Mesendoderm (in vitro differentiated cells): Measurements from ENCODE around the gene NFATC3.

Source experiments
- DNase-seq: peaks from one replicate; pipeline ENCODE4 v3.0.0; 2013
- H2AK5ac ChIP-seq: 2 replicates; pipeline ENCODE4 v1.6.1; 2013; ENCODE audit warnings: low read length, inconsistent platforms
- H2BK120ac ChIP-seq: 2 replicates; pipeline ENCODE4 v1.6.1; 2013; ENCODE audit warnings: low read depth, mild to moderate bottlenecking, low read length, moderate library complexity, mixed read lengths
- H2BK15ac ChIP-seq: replicated peaks from 2 replicates; pipeline ENCODE4 v1.6.1; 2013; ENCODE audit warnings: low read depth, mild to moderate bottlenecking, moderate library complexity
- H2BK5ac ChIP-seq: 2 replicates; pipeline ENCODE4 v1.6.1; 2013; ENCODE audit warnings: low read length, inconsistent platforms
- H3K18ac ChIP-seq: 2 replicates; pipeline ENCODE4 v1.6.1; 2013; ENCODE audit warnings: mild to moderate bottlenecking, low read length, mixed read lengths
- H3K23ac ChIP-seq: one replicate; pipeline ENCODE4 v1.6.1; 2013; ENCODE audit warnings: low read length
- H3K27ac ChIP-seq: 2 replicates; pipeline ENCODE4 v1.5.1; 2013; ENCODE audit warnings: low read depth, mild to moderate bottlenecking, inconsistent platforms, low read length, moderate library complexity
- H3K27me3 ChIP-seq: 2 replicates; pipeline ENCODE4 v1.6.1; 2013; ENCODE audit warnings: low read length, control low read depth, mild to moderate bottlenecking, inconsistent platforms; ENCODE audit not compliant: insufficient read depth, poor library complexity
- H3K36me3 ChIP-seq: 2 replicates; pipeline ENCODE4 v1.6.1; 2013; ENCODE audit warnings: low read length, inconsistent platforms; ENCODE audit not compliant: control insufficient read depth, insufficient read depth
- H3K4ac ChIP-seq: one replicate; pipeline ENCODE4 v1.6.1; 2013; ENCODE audit warnings: low read depth, mild to moderate bottlenecking, low read length, moderate library complexity
- H3K4me1 ChIP-seq: 2 replicates; pipeline ENCODE4 v1.6.1; 2013; ENCODE audit warnings: low read depth, low read length, inconsistent platforms; ENCODE audit not compliant: control insufficient read depth
- H3K4me2 ChIP-seq: 2 replicates; pipeline ENCODE4 v1.6.1; 2013; ENCODE audit warnings: low read length
- H3K4me3 ChIP-seq: 2 replicates; pipeline ENCODE4 v1.5.1; 2013; ENCODE audit warnings: mild to moderate bottlenecking, low read length
- H3K56ac ChIP-seq: one replicate; pipeline ENCODE4 v1.6.1; 2013; ENCODE audit warnings: low read length
- H3K79me1 ChIP-seq: 2 replicates; pipeline ENCODE4 v1.6.1; 2013; ENCODE audit warnings: low read length, inconsistent platforms
- H3K79me2 ChIP-seq: 2 replicates; pipeline ENCODE4 v1.6.1; 2013; ENCODE audit warnings: mild to moderate bottlenecking, low read length; ENCODE audit not compliant: control insufficient read depth, insufficient read depth
- H3K9ac ChIP-seq: 2 replicates; pipeline ENCODE4 v1.6.1; 2013; ENCODE audit warnings: low read length, inconsistent platforms
- H4K5ac ChIP-seq: one replicate; pipeline ENCODE4 v1.6.1; 2013; ENCODE audit warnings: low read length
- H4K8ac ChIP-seq: one replicate; pipeline ENCODE4 v1.6.1; 2013; ENCODE audit warnings: low read depth, mild to moderate bottlenecking, control low read depth, low read length, moderate library complexity
- WGBS: extraction: QIAGEN DNeasy Blood & Tissue Kit; methylation state at CpG from one replicate; pipeline ENCODE4 v1.1.7; 2013; ENCODE audit warnings: low lambda C conversion rate, missing lambda C conversion rate; ENCODE audit not compliant: insufficient coverage; ENCODE audit errors: extremely low coverage; 5-methylcytosine and 5-hydroxymethylcytosine counted together

The NFATC3 gene

DNA sequence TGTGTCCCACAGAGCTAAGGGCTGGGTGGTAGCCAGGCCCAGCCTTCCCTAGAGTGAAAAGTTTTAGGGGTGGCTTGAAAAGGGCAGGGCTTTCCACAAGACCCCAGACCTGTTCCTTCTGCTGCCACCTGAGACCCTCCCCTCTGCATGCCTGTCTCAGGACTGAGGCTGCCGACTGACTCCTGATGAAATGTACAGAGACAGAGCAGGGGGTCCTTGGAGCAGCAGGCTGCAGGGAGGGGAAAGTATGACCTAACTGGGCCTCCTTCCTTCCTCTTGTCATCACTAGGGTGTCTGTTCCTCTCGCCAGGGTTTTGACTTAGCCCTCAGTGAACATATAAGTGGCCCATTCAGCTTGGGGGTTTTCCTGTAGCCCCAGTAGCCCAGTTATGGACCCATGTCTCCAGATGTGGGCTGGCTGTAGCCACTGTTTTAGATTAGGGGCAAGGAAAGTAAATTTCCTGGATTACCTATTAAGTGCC, 14.9 kb upstream of the NFATC3 start:
- Histone ChIP-seq H3K9ac (no peak overlapping the region), H2AK5ac (no peak overlapping the region), H2BK120ac (no peak overlapping the region), H3K79me1 (no peaks in the 10 kb centered on the region), H4K8ac (no peak overlapping the region), H3K18ac (no peak overlapping the region), H2BK15ac (no peak overlapping the region), H3K4ac (no peak overlapping the region), H3K4me1 (no peaks in the 10 kb centered on the region), H3K56ac (no peak overlapping the region), H2BK5ac (no peak overlapping the region), H3K79me2 (no peaks in the 10 kb centered on the region), H3K4me2 (no peak overlapping the region), H3K36me3 (peaks cover 7% of the 10 kb centered on the region), H3K23ac (no peak overlapping the region), H3K27me3 (no peaks in the 10 kb centered on the region), H3K4me3 (no peak overlapping the region), H3K27ac (no peak overlapping the region), H4K5ac (no peak overlapping the region)
- no peak for DNase-seq
- WGBS: no CpG with 5 or more reads among the region's 2 CpGs

- Histone ChIP-seq H3K4me2 (no peak overlapping the region), H3K4ac (no peak overlapping the region), H3K79me2 (no peaks in the 10 kb centered on the region), H3K27me3 (no peaks in the 10 kb centered on the region), H4K8ac (no peak overlapping the region), H3K18ac (no peak overlapping the region), H3K9ac (no peak overlapping the region), H2BK120ac (no peak overlapping the region), H3K4me3 (no peak overlapping the region), H3K27ac (no peak overlapping the region), H2BK5ac (no peak overlapping the region), H3K79me1 (no peaks in the 10 kb centered on the region), H4K5ac (no peak overlapping the region), H3K56ac (no peak overlapping the region), H3K36me3 (peaks cover 7% of the 10 kb centered on the region), H3K4me1 (no peaks in the 10 kb centered on the region), H3K23ac (no peak overlapping the region), H2AK5ac (no peak overlapping the region), H2BK15ac (no peak overlapping the region)
- DNase-seq: no peak
- WGBS: no CpG with 5 or more reads among the region's 14 CpGs
Observed at GRCh38 chr16:68070806-68071517, 14.2 kb upstream of the NFATC3 start.

DNA sequence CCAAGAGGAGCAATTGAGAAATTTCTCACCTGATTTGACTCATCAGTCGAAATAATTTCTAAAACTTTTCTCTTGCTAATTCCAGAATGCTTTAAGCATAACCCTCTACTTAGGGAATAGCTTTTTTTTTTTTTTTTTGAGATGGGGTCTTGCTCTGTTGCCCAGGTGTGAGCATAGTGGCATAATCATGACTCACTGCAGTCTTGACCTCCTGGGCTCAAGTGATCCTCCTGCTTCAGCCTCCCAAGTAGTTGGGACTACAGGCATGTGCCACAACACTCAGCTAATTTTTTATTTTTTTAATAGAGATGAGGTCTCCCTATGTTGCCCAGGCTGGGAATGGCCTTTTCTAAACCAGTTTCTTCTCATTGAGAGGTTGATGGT, 13.7 kb upstream of the NFATC3 start:
- no peak overlapping the region for H2AK5ac ChIP-seq
- H3K4ac ChIP-seq: no peak overlapping the region
- H3K4me3 ChIP-seq: no peak overlapping the region
- no peak overlapping the region for H2BK120ac ChIP-seq
- no peaks in the 10 kb centered on the region for H3K79me2 ChIP-seq
- H3K56ac ChIP-seq: no peak overlapping the region
- no peaks in the 10 kb centered on the region for H3K4me1 ChIP-seq
- no peak overlapping the region for H4K5ac ChIP-seq
- H4K8ac ChIP-seq: no peak overlapping the region
- no peak overlapping the region for H3K9ac ChIP-seq
- H3K27me3 ChIP-seq: no peaks in the 10 kb centered on the region
- H3K79me1 ChIP-seq: no peaks in the 10 kb centered on the region
- H3K23ac ChIP-seq: no peak overlapping the region
- no CpG with 5 or more reads among the region's 1 CpG for WGBS
- H3K18ac ChIP-seq: no peak overlapping the region
- no peak overlapping the region for H3K4me2 ChIP-seq
- H2BK5ac ChIP-seq: no peak overlapping the region
- DNase-seq: no peak
- H2BK15ac ChIP-seq: no peak overlapping the region
- H3K27ac ChIP-seq: no peak overlapping the region
- peaks cover 9% of the 10 kb centered on the region for H3K36me3 ChIP-seq

GRCh38 chr16:68072038-68072695, 13.0 kb upstream of the NFATC3 start:
- H3K9ac ChIP-seq: no peak overlapping the region
- no peak overlapping the region for H3K23ac ChIP-seq
- H3K18ac ChIP-seq: no peak overlapping the region
- DNase-seq: no peak
- H3K56ac ChIP-seq: no peak overlapping the region
- peaks cover 10% of the 10 kb centered on the region for H3K36me3 ChIP-seq
- H4K8ac ChIP-seq: no peak overlapping the region
- no peaks in the 10 kb centered on the region for H3K79me1 ChIP-seq
- H2BK120ac ChIP-seq: no peak overlapping the region
- H3K4ac ChIP-seq: no peak overlapping the region
- H3K4me2 ChIP-seq: no peak overlapping the region
- no peaks in the 10 kb centered on the region for H3K4me1 ChIP-seq
- no peaks in the 10 kb centered on the region for H3K79me2 ChIP-seq
- H3K4me3 ChIP-seq: no peak overlapping the region
- no CpG with 5 or more reads among the region's 9 CpGs for WGBS
- no peak overlapping the region for H2BK5ac ChIP-seq
- no peaks in the 10 kb centered on the region for H3K27me3 ChIP-seq
- no peak overlapping the region for H3K27ac ChIP-seq
- no peak overlapping the region for H4K5ac ChIP-seq
- no peak overlapping the region for H2BK15ac ChIP-seq
- no peak overlapping the region for H2AK5ac ChIP-seq

GRCh38 chr16:68073902-68074760, 11.0 kb upstream of the NFATC3 start:
- no peak overlapping the region for H3K4me3 ChIP-seq
- H3K79me1 ChIP-seq: no peaks in the 10 kb centered on the region
- no peak overlapping the region for H2BK15ac ChIP-seq
- no peak overlapping the region for H2BK120ac ChIP-seq
- no peak overlapping the region for H4K5ac ChIP-seq
- no peaks in the 10 kb centered on the region for H3K79me2 ChIP-seq
- H3K56ac ChIP-seq: no peak overlapping the region
- whole genome bisulfite sequencing: no CpG with 5 or more reads among the region's 9 CpGs
- H3K36me3 ChIP-seq: peaks cover 9% of the 10 kb centered on the region
- H3K4me1 ChIP-seq: no peaks in the 10 kb centered on the region
- no peak overlapping the region for H3K23ac ChIP-seq
- no peaks in the 10 kb centered on the region for H3K27me3 ChIP-seq
- H3K18ac ChIP-seq: no peak overlapping the region
- H3K27ac ChIP-seq: no peak overlapping the region
- H3K4ac ChIP-seq: no peak overlapping the region
- no peak overlapping the region for H3K9ac ChIP-seq
- H4K8ac ChIP-seq: no peak overlapping the region
- DNase-seq: no peak
- no peak overlapping the region for H2BK5ac ChIP-seq
- H3K4me2 ChIP-seq: no peak overlapping the region
- H2AK5ac ChIP-seq: no peak overlapping the region
